Non-pigmented ciliary epithelial cell (primary cell): ENCODE data around the gene CAMK2N1.

ENCODE experiments used
- DNase-seq: peaks from one replicate; pipeline ENCODE4 v3.0.0-alpha.2; 2010; ENCODE audit warnings: low read depth

The CAMK2N1 gene

GRCh38 chr1:20443703-20444586 is 42.1 kb downstream of the CAMK2N1 start:
- no peak for DNase-seq

- DNase-seq = no peak
Measured at GRCh38 chr1:20442920-20443625, 42.9 kb downstream of the CAMK2N1 start.

GRCh38 chr1:20440785-20441200 is 45.2 kb downstream of the CAMK2N1 start:
- DNase-seq = no peak

- DNase-seq = no peak
Measured at GRCh38 chr1:20439282-20439681, 46.7 kb downstream of the CAMK2N1 start.

- DNase-seq = no peak
Measured at GRCh38 chr1:20437640-20438039, 48.4 kb downstream of the CAMK2N1 start.

- DNase-seq = no peak
Measured at GRCh38 chr1:20432891-20433290, 53.1 kb downstream of the CAMK2N1 start.
